HG02981 (cell line): ENCODE measurements around the gene RIMS4.
"Not testable (repeated sequence)": the region's sequence is repeated elsewhere in the genome, so short reads cannot be mapped to it uniquely, and the experiment has no call there.

ENCODE experiments used
- ATAC-seq: cut with Tn5 transposase; IDR thresholded peaks from one replicate; pipeline ENCODE4 v1.9.1; 2021; ENCODE audit warnings: mild to moderate bottlenecking, moderate library complexity; ENCODE audit not compliant: unreplicated experiment

Gene RIMS4

DNA sequence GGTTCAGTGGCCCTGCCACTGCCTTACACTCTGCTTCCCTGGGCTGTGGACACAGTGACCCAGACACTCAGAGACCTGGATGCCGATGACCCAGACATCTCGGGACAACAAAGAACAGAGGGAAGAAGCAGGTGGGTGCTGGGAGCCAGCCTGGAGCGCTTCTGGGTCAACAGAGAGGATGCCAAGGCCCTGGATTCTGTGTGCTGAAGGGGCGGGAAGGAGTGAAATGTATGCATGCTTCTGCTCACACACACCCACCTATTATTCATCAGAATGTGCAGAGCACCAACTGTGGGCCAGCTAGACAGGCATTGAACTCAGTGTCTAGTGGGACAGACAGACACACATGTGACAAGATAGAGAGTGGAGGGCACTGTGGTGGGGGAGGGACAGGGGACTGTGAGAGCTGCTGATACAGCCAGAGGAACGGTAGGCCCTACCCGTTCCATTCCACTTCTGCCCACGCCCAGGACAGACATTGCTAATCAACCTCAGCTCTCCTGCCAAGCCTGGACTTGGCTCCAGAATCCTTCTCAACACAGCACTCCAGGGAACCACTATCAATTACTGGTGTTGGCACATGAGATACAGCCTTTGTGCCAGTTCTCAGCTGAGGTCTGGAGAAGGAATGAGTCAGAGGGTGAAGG lies 44.5 kb downstream of the RIMS4 start:
- ATAC-seq = no peak

DNA sequence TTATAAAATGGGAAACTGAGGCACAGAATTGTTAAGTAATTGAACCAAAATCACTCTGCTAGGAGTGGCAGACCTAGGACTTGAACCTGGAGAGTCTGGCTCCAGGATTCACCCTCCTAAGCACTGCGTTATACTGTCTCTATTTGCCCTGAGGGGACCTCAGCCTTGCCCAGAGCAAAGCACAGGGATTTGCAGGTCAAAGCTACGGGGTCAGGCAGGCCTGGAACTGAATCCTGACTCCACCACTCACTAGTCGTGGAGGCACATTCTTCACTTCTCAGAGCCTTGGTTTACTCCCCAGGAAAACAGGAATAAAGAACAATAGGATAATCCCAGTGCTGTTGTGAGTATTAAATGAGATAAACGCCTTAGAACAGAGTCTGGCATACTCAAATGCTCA lies 45.3 kb downstream of the RIMS4 start:
- ATAC-seq = no peak

DNA sequence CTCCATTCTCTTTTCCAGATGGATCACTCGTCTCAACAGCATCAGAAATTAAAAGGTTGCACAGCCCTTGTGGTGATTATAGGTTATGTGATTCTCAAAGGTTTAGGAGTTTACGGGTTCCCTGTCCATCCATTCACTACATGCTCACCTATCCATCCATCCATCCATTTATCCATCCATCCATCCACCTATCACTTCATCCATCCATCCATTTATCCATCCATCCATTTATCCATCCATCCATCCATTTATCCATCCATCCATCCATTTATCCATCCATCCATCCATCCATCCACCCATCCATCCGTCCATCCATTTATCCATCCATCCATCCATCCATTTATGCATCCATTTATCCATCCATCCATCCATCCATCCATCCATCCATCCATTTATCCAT lies 46.5 kb downstream of the RIMS4 start:
- ATAC-seq = not testable (repeated sequence)

DNA sequence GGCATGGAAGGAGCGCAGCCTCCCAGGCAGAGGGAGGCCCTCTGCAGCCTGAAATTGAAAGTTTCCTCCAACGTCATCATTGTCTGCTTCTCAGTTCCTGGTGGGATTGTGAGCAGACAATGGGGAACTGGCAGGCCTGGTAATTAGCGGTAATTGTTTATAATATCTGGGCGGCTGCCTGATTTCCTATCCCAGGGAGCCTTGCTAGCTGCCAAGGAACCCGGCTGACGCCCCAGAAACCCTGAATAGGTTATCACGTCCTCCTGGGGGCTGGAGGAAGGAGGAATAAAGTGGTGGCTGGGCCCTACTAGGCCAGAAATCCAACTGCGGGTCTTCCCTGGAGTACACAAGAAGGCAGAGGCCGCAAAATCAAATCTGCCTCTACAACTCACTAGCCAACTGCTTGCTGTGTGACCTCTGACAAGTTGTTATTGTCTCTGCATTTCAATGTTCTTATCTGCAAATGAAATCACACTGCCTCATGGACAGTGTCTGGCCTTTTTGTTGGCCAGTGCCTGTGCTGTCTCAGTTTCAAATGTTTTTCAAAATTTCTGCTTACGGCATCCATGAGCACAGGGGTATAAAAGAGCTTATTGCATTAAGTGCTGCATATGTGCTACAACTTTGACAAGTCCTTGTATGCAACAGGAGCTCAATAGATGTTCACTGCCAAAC lies 47.7 kb downstream of the RIMS4 start:
- no peak for ATAC-seq

DNA sequence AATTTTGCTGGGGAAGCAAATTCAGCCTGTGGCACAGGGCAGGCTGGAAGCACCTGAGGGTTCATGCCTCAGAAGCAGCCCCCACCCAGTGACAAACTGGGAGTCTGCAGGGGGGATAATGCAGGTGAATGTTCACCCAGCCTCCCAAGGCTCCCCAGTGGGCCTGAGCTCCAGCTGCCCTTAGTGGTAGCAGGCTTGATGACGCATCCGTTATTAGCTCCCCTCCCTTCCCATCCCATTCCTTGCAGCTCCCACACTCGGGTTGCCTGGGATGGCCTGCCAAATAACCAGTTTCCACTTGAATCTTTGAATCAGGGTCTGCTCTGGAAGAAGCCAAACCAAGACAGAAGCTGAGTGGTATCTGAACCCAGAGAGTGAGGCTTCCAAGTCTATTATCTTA lies 48.9 kb downstream of the RIMS4 start:
- no peak for ATAC-seq

DNA sequence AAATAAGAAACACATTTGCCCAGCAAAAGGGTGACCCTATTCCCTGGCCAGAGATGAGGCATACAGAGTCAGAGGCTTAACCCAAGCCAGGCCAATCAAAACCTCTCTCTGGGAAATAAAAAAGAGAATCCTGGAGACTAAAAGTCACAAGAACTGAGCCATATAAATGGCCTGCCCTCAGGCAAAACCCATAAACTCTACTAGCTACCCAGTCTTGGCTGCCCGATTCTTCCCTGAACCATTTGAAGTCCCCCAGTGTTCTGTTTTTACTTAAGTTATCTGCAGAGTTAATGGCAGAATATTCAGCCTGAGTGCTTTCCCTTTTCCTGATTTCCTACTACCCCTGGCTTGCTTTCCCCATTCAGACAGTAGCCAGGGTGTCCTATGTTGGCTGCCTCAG lies 50.8 kb downstream of the RIMS4 start:
- no peak for ATAC-seq

DNA sequence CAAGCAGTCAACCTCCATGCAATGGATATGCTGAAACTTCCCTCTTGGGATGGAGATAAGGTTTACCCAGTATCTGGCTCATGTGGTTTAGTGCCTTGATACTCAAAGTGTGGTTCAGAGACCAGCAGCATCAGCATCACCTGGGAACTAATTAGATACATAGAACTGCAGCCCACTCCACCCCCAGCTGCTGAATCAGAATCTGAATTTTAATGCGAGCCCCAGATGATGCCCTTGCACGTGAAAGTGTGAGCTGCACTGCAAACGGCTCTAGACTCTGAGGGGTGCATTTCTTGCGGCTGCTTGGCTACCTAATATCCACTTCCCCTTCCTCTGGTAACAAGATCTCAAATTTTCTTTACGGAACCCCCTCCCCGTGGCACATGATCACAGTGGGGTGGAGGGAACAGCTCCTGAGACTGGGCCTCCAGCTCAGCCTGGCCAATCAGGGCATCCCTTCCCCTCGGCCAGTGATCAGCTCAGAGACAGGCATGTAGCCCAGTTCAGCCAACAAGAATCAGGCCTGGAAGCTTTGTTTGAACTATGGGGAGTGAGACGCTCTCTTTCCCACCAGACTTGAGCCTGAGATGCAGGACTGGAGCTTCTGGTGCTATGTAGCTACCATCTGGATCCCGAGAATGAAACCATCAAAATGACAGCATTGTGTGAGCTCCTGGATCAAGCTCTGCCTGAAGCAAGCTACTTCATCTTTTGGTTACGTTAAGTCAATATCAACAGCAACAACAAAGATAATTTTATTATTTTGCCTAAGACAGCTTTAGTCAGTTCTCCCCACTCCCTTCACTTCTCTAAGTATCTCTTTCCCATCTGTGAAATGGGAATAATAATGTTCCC lies 51.9 kb downstream of the RIMS4 start:
- ATAC-seq = no peak

DNA sequence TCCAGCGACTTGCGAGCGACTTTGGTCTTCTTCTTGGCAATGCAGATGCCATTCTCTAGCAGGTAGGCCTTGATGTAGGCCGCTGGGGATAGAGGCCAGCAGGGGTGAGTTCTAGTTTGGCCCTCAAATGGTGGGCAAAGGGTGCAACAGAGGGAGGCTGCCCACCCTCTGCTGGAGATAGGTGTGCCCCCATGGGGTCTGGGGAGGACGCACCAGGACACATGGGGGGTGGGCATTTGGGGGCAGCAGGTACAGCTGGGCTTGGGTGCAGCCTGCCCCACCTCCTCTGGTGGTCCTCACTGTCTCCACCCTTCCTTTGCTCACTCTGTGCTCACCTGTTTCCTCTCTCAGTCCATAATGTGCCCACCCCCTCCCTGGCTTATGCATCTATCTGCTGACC lies 53.4 kb downstream of the RIMS4 start:
- no peak for ATAC-seq

DNA sequence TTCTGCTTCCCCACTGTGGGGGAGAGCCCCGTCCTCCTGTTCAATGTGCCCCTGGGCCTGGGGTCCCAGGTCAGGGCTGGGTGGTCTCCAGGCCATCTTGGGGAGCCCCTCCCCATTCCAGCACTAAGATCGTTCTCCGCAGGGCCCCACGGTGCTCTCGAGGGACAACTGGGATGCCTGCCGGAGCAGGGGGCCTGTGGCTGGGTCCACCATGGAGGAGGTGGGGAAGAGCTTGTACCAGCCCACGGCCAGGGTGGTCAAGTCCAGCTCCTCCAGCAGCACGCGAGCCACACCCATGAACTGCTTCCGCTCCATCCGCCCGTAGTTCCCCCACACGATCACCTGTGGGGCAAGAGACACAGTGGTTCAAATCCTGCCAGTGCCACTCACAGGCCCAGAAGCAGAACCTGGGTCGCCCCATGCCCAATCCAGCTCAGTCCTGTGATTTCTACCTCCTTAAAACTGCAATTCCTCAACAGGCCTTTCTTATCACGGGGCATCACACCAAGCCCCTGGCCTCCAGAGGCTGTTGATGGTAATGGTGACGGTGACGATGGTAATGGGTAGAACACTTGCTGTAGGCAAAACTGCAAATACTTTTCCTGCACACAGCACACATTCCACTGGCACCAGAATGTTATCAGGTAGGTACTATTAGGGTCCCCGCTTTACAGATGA lies 54.2 kb downstream of the RIMS4 start:
- no peak for ATAC-seq

DNA sequence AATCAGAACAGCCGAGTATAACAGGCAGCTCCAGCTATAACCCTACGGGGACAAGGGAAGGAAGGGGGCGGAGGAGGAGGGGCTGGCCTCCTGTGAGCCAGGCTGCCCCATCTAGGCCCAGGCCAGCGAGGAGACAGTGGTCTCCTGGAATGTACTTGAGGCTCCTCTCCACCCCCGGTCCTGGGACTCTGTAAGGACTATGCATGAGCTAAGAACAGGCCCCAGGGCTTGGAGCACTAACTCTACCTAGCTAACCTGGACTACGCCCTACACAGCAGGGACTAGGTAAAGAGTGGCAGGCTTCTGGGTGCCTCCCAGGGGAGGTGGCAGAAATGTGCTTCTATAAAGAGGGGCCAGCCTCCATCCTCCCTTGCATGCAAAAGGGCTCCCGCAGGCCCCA lies 55.8 kb downstream of the RIMS4 start:
- no peak for ATAC-seq

DNA sequence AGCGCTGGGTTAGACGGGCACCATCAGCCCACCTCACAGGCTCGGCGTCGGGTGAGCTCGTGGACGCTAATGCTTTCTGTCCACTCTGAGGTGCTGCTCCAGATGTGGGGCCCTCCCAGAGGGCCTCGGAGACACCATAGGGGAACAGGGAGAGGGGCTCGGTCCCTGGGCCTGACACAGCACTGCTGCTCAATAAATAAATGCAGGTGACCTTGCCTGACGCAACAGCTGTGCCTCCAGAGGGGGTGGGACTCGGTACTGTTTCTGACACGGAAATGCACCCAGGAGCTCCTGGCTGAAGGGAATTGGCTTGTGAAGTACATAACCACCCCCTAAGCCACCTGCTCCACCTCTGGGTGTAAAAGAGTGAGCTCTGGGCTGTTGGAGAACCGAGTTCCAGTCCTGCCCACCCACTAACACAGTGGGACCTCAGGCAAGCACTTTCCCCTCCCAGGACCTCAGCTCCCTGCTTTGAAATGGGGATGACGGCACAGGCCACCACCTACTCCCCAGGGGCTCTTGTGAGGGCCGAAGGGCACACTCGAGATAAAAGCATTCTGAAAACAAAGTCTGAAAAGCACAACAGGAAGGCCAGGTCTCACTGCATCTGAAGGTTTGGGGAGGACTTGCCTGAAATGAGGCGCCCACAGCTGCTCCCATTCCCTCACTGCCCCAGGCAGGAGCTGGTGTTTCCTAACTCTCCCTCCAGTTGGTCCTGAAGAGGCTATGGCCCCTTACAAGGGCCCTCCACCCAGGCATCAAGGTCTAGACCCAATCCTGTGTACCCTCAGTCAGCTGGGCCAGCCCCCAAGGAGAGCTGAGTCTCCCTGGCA lies 58.0 kb downstream of the RIMS4 start:
- no peak for ATAC-seq

DNA sequence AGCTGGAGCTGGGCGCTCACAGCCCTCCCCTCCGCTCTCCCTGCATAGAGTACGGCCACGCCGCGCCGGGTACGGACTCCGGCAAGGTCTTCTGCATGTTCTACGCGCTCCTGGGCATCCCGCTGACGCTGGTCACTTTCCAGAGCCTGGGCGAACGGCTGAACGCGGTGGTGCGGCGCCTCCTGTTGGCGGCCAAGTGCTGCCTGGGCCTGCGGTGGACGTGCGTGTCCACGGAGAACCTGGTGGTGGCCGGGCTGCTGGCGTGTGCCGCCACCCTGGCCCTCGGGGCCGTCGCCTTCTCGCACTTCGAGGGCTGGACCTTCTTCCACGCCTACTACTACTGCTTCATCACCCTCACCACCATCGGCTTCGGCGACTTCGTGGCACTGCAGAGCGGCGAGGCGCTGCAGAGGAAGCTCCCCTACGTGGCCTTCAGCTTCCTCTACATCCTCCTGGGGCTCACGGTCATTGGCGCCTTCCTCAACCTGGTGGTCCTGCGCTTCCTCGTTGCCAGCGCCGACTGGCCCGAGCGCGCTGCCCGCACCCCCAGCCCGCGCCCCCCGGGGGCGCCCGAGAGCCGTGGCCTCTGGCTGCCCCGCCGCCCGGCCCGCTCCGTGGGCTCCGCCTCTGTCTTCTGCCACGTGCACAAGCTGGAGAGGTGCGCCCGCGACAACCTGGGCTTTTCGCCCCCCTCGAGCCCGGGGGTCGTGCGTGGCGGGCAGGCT lies 60.1 kb downstream of the RIMS4 start:
- no peak for ATAC-seq

DNA sequence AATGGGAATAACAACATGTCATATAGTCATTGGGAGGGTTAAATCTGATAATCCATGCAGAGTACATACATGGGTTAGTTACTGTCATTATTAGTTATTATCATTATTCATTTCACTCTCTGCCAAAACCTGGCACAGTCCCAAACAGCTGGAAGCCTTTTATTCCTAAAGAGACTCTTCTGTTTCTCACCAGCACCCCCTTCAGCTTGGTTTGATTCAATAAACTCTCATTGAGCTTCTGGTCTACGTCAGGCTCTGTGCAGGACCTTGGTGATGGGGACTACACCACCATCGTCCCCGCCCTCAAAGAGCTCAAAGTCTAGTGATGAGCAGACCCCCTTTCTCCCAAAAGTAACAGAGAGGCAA lies 62.4 kb downstream of the RIMS4 start:
- ATAC-seq = no peak

DNA sequence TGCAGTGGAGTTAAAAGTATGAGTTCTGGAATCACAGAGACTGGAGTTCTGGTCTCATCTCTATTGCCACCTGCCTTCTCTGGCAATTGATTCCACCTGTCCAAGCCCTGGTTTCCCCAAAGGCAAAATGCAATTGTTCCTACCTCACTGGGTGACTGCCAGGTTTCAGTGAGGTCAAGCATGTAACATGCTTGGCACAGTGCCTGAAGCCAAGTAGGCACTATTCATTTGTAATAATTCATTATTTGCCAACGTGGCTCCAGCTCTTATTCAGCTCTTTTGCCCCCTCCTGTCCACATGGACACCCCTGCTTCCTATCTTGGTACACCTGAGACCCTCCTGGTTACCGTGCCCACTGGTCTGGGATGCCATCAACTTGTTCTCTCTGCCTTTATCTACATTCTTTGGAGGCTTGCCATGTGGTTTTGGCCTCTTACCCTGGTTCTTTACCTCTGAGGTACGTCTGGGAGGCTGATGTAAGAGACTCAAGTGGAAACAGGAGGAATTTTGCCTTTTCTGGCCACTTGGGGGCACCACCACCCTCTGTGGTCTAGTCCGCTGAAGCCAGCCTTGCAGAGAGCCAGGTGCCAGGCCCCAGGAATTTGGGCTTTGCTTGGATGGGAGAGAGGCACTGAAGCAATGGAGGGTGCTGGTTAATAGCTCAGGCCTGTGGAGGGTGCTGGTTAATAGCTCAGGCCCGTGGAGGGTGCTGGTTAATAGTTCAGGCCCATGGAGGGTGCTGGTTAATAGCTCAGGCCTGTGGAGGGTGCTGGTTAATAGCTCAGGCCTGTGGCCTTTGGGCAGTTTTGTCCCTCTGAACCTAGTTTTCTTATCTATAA lies 63.0 kb downstream of the RIMS4 start:
- ATAC-seq = no peak

DNA sequence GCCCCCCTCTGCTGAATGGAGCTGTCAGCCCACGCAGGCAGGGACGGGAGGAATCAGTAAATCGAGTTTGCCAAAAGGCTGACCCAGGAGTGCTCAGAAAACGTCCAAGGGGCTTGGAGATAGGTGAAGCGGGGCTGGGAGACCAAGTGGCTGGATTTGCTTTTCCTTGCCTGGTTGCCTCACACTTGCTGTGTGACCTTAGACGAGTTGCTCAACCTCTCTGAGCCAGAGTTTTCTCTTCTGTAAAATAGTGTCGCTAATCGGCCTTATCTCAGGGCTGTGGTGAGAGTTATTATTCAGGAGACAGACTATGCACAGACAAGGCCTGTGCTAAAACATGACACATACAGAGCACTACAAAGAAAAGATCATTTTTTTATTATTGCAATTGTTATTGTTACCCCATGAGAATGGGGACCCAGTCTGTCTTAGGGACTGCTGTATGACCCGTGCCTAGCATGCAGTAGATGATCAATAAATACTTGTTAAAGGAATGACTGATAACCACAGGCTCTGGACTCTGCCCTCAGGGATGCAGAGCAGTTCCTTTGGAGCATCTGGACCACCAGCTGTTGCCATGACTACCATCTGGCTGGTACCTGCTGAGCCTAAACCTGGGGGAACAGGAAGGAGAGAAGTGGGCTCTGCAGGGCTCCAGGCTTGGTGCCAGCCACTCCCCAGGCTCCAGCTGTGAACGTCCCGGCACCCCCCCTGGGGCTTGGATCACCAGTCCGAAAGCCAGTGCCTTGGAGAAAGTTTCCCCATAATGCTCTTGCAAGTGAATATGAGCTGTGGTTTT lies 63.8 kb downstream of the RIMS4 start:
- ATAC-seq = no peak

DNA sequence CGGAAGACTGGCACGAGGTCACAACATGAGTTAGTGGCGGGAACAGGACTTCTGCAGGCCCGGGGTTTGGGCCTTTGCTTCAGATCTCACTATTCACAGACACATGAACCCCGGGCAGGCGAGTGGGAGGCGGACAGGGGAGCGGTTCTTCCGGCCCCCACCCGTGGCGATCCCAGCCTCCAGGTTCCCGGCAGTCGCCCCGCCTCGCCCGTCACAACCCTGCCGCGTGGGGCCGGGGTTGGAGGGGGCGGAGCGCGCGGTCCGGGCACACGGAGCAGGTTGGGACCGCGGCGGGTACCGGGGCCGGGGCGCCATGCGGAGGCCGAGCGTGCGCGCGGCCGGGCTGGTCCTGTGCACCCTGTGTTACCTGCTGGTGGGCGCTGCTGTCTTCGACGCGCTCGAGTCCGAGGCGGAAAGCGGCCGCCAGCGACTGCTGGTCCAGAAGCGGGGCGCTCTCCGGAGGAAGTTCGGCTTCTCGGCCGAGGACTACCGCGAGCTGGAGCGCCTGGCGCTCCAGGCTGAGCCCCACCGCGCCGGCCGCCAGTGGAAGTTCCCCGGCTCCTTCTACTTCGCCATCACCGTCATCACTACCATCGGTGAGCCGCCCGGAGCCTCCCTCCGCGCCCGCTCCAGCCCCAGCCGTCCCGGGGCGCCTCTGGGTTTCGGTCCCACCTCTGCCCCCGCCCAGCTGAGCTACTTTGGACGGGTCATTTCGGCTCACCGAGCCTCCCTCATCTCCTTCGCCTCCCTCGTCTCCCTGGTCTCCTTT lies 64.6 kb downstream of the RIMS4 start, which contains the start of gene KCNK15:
KCNK15 (plus strand) TSS at position 268 of the 769 bp plus-strand sequence; CDS start at position 314, 46 bp downstream.
- ATAC-seq = no peak

DNA sequence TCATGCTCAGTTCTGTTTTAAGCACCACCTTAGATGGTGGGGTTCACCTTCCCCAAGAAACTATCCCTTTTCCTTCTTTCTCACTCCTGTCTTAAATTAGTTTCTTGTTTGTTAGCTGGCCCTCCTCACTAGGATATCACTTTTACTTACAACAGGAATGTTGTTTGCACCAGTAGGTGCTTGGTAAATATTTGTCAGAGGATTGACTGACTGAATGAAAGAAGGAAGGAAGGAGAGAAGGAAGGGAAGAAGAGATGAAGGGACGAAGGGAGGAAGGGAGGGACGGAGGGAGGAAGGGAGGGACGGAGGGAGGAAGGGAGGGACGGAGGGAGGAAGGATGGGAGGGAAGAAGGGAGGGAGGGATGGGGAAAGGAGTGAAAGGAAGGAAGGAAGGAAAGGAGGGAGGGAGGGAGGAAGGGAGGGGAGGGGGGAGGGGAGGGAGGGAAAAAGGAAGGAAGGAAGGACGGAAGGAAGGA lies 65.2 kb downstream of the RIMS4 start:
- no peak for ATAC-seq
